GF-D8 (cell line): ENCODE data around the gene UBA6.
A peak's percentile ranks its signal among the peaks of the same experiment; 100 is the strongest.

Experiments
- DNase-seq: peaks from one replicate; lab custom pipeline; 2025; lab: John Stamatoyannopoulos, UW

UBA6 gene

GRCh38 chr4:67576059-67576466 is 124.9 kb downstream of the UBA6 start:
- no peak for DNase-seq

DNA sequence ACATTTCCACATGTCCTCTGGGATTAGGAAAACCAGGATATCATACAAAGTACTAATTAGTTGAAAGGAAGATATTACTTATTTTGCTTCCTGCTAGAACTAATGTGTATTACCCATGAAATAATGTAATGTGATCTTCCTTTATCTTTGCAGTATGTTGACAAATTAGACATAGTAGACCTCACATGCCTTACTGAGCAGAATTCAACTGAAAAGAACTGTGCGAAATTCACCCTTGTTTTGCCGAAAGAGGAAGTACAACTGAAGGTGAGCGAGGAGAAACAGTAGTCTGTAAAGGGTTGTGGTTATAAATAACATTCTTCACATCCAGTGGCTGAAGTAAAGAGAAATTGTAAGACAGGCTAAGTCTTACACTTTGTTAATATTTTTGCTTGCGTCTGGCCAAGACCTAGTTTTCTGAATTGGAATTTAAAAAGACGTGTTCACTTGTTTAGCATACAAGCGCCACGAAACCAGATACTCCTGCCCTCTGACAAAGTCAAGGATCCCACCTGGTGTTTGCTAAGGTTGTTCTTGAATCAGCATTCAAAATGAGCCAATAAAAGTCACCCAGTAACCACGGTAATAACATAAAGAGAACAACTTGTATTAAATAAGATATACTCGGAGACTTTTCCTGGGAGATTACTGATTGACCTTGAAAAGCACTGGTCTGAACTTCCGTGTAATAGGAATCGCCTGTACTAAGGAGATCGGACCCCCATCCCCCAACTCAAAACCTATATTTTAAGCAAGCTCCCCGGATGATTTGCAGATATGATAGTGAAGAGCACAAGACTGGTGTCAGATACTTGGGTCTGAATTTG is 125.5 kb downstream of the UBA6 start:
- DNase-seq = peak; percentile 45

GRCh38 chr4:67573193-67573592 is 127.8 kb downstream of the UBA6 start:
- DNase-seq = no peak

GRCh38 chr4:67571975-67572374 is 129.0 kb downstream of the UBA6 start:
- DNase-seq = no peak

DNA sequence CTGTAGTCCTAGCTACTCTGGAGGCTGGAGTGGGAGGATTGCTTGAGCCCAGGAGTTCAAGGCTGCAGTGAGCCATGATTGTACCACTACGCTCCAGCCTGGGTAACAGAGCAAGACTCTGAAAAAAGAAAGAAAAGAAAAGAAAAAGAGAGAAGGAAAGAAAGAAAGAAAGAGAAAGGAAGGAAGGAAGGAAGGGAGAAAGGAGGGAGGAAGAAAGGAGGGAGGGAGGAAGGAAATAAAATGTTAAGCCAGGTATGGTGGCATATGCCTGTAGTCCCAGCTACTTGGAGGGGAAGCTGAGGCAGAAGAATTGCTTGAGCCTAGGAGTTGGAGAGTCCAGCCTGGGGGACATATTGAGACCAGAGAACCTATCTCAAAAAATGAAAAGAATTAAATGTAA is 130.4 kb downstream of the UBA6 start:
- no peak for DNase-seq

DNA sequence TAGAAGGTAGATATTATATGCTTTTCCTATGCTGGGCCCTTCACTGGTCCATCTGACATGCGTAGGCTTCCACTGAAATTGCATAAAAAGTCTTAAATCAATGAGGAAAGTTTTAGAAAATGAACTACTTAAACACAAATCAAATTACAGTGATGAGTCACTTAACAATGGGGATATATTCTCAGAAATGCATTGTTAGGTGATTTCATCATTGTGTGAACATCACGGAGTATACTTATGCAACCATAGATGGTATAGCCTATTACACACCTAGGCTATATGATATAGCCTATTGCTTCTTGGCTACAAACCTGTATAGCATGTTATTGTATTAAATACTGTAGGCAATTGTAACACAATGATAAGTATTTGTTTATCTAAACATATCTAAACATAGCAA is 132.1 kb downstream of the UBA6 start:
- no peak for DNase-seq

- DNase-seq = no peak
Observed at GRCh38 chr4:67566335-67566734, 134.6 kb downstream of the UBA6 start.

- DNase-seq = no peak
Observed at GRCh38 chr4:67565284-67565683, 135.7 kb downstream of the UBA6 start.
